ENCODE data around the gene RPRML. TPM values are rescaled to one million over a fixed set of nuclear protein-coding genes. Genes with fewer than 3 reads are reported as not detected.
A peak's percentile ranks its signal among the peaks of the same experiment; 100 is the strongest.

Gene RPRML
- total RNA-seq, 1 donor from 2014 or later: 0.38 TPM

GRCh38 chr17:46977750-46978488 is 1.1 kb downstream of the RPRML start:
- H3K27me3 ChIP-seq: peaks cover 50% of the 10 kb centered on the region
- no peak overlapping the region for H3K27ac ChIP-seq
- H3K9me3 ChIP-seq: no peaks in the 10 kb centered on the region
- H3K4me3 ChIP-seq: peak overlapping the region; percentile 53
- TF ChIP-seq, protein P1, sequence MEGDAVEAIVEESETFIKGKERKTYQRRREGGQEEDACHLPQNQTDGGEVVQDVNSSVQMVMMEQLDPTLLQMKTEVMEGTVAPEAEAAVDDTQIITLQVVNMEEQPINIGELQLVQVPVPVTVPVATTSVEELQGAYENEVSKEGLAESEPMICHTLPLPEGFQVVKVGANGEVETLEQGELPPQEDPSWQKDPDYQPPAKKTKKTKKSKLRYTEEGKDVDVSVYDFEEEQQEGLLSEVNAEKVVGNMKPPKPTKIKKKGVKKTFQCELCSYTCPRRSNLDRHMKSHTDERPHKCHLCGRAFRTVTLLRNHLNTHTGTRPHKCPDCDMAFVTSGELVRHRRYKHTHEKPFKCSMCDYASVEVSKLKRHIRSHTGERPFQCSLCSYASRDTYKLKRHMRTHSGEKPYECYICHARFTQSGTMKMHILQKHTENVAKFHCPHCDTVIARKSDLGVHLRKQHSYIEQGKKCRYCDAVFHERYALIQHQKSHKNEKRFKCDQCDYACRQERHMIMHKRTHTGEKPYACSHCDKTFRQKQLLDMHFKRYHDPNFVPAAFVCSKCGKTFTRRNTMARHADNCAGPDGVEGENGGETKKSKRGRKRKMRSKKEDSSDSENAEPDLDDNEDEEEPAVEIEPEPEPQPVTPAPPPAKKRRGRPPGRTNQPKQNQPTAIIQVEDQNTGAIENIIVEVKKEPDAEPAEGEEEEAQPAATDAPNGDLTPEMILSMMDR (IDR thresholded peaks at IDR 0.05): no peak
- ATAC-seq: no peak
- peaks cover 19% of the 10 kb centered on the region for H3K4me1 ChIP-seq
- H3K36me3 ChIP-seq: no peaks in the 10 kb centered on the region
- intact Hi-C loops (cut with DNase I): no loop called here
- DNase-seq: no peak

GRCh38 chr17:46977348-46977747 is 1.7 kb downstream of the RPRML start:
- no peak overlapping the region for H3K27ac ChIP-seq
- H3K4me1 ChIP-seq: peaks cover 19% of the 10 kb centered on the region
- peaks cover 50% of the 10 kb centered on the region for H3K27me3 ChIP-seq
- no peak for ATAC-seq
- DNase-seq: no peak
- TF ChIP-seq, protein P1 (IDR thresholded peaks at IDR 0.05): peak; percentile 17
- H3K9me3 ChIP-seq: no peaks in the 10 kb centered on the region
- no peaks in the 10 kb centered on the region for H3K36me3 ChIP-seq
- intact Hi-C loops (cut with DNase I): no loop called here
- no peak overlapping the region for H3K4me3 ChIP-seq

DNA sequence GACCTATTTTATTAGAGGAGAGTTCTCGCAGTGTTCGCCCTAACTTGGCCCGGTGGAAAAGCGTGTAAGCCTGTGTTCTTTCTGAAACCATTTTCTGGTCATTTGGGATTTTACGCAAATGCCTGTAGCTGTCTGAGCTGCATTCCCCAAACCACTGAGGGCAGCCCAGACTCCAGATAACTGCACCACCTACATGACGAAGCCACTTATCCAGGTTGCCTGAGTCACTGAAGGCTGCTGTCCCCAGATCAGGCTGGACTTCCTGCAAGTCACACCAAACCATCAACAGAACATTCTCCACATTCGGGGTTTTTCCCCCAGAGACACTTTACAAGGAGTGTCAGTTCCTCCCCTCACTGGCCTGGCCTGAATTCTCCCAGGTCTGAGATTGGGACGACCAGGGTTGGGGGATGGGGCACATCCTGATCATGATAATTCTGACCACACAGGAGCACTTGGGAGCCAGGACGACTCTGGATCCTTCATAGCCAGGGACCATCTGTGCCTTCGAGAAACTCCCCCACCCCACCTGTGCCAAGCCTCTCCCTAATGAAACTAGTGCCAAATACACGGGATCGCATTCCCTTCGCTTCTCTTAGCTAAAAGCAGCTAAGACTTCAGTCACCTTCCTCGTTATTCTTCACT is 2.3 kb downstream of the RPRML start:
- H3K4me3 ChIP-seq: no peak overlapping the region
- H3K36me3 ChIP-seq: no peaks in the 10 kb centered on the region
- no peaks in the 10 kb centered on the region for H3K9me3 ChIP-seq
- H3K4me1 ChIP-seq: peaks cover 19% of the 10 kb centered on the region
- TF ChIP-seq, protein P1 (IDR thresholded peaks at IDR 0.05): no peak
- peaks cover 50% of the 10 kb centered on the region for H3K27me3 ChIP-seq
- no peak overlapping the region for H3K27ac ChIP-seq
- DNase-seq: no peak
- ATAC-seq: no peak
- intact Hi-C loops (cut with DNase I): no loop called here

DNA sequence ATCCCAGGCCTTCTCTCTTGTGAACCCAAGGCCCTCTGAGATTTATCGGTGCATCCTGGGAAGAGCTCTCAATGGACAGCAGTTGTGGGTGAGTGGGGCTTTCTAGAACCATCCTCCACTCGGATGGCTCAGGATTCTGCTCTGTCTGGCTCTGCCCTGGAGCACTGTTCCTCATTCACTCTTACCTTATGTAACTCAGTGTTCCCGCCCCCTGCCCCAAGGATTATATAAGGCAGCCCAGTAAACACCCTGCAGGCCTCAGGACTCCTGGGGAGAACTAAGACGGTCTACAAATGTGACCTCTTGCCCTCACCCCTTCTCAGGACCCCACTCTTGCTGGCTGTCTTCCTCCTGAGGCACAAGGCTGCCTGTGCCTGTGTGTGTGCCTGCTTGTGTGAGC is 3.8 kb downstream of the RPRML start:
- ATAC-seq (no peak), DNase-seq (no peak)
- no peak overlapping the region for H3K27ac ChIP-seq
- TF ChIP-seq, protein P1 (IDR thresholded peaks at IDR 0.05): no peak
- intact Hi-C loops (cut with DNase I): no loop called here
- peaks cover 40% of the 10 kb centered on the region for H3K27me3 ChIP-seq
- H3K4me1 ChIP-seq: peaks cover 19% of the 10 kb centered on the region
- no peak overlapping the region for H3K4me3 ChIP-seq
- no peaks in the 10 kb centered on the region for H3K36me3 ChIP-seq
- no peaks in the 10 kb centered on the region for H3K9me3 ChIP-seq

- intact Hi-C loops (cut with DNase I): no loop called here
- peaks cover 29% of the 10 kb centered on the region for H3K27me3 ChIP-seq
- DNase-seq (no peak), ATAC-seq (no peak)
- no peaks in the 10 kb centered on the region for H3K9me3 ChIP-seq
- no peak overlapping the region for H3K27ac ChIP-seq
- no peak overlapping the region for H3K4me3 ChIP-seq
- no peaks in the 10 kb centered on the region for H3K36me3 ChIP-seq
- TF ChIP-seq, protein P1 (IDR thresholded peaks at IDR 0.05): no peak
- peaks cover 12% of the 10 kb centered on the region for H3K4me1 ChIP-seq
Measured at GRCh38 chr17:46974086-46974485, 5.0 kb downstream of the RPRML start.

All from upper lobe of right lung (tissue), 1 donor.